ENCODE results near the gene MAGI1.

The MAGI1 gene

GRCh38 chr3:65855370-65856100 lies 183.2 kb downstream of the MAGI1 start:
- TF ChIP-seq CTCF (IDR thresholded peaks at IDR 0.05; ENCODE audit: low read depth, low read length) = no peak
- DNase-seq (ENCODE audit: extremely low read depth, low read depth) = no peak

DNA sequence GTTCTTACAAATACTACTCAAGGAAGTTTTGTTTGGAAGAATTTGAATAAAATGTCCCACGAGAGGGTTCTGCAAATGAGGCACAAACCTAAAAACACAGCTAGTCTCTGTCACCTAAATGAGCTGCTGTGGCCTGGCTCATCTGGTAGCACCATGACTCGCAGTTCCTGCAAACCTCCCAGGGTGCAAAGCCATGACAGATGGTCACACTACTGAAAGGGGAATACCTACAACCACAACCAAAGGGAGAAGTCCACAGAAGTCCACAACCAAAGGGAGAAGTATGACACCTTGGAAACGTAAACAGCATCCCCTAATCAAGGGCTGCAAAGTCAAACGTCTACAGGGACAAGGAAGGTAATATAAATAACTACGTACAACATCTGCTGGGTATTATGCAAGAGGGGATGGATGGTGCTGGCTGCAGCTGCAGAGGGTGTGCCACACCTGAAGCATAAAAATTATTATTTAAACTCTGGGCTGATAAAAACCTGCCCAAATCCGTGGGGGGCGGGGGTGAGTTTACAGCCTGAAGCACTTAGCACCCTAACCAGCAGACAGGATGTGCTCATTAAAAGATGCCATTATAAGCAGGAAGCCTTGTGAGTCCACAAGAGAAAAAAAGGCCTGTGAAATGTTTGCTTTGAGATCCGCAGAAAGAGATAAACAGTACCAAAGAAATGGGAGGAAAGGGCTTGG lies 184.0 kb downstream of the MAGI1 start:
- no peak for DNase-seq (ENCODE audit: extremely low read depth, low read depth)
- TF ChIP-seq CTCF (IDR thresholded peaks at IDR 0.05; ENCODE audit: low read depth, low read length) = no peak

DNA sequence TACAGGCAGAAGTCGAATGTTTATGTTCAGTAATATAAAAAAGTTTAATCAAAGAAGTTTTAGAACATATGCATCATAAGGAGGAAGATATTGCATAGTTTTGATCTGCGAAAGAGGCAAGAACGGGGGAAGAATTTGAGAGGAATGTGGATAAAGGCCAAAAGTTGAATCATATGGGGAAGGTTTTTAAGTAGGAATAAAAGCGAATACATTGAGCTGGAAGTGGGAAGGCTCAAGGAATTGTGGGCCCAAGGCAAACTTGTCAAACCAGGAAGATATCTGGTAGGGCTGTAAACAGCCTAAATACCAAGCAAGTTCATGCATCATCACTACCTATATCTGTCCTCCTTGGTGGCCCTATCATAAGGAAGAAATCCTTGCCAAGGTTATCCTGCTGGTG lies 186.9 kb downstream of the MAGI1 start:
- TF ChIP-seq CTCF (IDR thresholded peaks at IDR 0.05; ENCODE audit: low read depth, low read length) = no peak
- no peak for DNase-seq (ENCODE audit: extremely low read depth, low read depth)

GRCh38 chr3:65850261-65850660 lies 188.5 kb downstream of the MAGI1 start:
- DNase-seq (ENCODE audit: extremely low read depth, low read depth) = no peak
- no peak for TF ChIP-seq CTCF (IDR thresholded peaks at IDR 0.05; ENCODE audit: low read depth, low read length)

- no peak for TF ChIP-seq CTCF (IDR thresholded peaks at IDR 0.05; ENCODE audit: low read depth, low read length)
- no peak for DNase-seq (ENCODE audit: extremely low read depth, low read depth)
Observed at GRCh38 chr3:65848024-65848423, 190.7 kb downstream of the MAGI1 start.

GRCh38 chr3:65846936-65847335 lies 191.8 kb downstream of the MAGI1 start:
- no peak for TF ChIP-seq CTCF (IDR thresholded peaks at IDR 0.05; ENCODE audit: low read depth, low read length)
- no peak for DNase-seq (ENCODE audit: extremely low read depth, low read depth)

DNA sequence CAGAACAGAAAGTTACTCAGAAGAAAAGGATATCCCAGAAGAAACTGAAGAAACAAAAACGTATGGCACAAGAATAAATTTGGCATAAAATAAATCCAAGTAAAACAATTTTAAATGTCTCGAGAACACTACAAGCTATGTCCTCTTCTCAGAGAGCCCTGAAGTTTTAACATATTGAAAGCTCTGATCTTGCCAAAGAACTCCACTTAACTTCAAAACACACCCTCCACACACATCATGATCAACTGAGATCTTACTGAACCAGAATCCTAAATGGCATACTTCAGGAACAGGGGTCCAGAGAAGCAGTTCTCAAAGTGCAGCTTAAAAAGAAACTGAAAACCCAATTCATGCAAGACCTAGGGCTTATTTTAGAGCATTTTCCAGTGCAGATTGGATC lies 194.3 kb downstream of the MAGI1 start:
- TF ChIP-seq CTCF (IDR thresholded peaks at IDR 0.05; ENCODE audit: low read depth, low read length) = no peak
- DNase-seq (ENCODE audit: extremely low read depth, low read depth) = no peak
